IPS-18c (cell line): ENCODE measurements around the gene METRN.
A peak's percentile ranks its signal among the peaks of the same experiment; 100 is the strongest.
"Not testable (repeated sequence)": the region's sequence is repeated elsewhere in the genome, so short reads cannot be mapped to it uniquely, and the experiment has no call there.

Source experiments
- H3K4me3 ChIP-seq: 2 replicates; pipeline ENCODE4 v1.7.0; 2013; ENCODE audit warnings: low read depth, mild to moderate bottlenecking, low read length, moderate library complexity; ENCODE audit not compliant: insufficient read depth
- H3K9me3 ChIP-seq: one replicate; pipeline ENCODE4 v1.6.1; 2013; ENCODE audit warnings: mild to moderate bottlenecking, low read length, moderate library complexity; ENCODE audit not compliant: control insufficient read depth, insufficient read depth

Gene METRN

GRCh38 chr16:702341-702740 is 12.6 kb upstream of the METRN start:
- Histone ChIP-seq H3K9me3 (no peaks in the 10 kb centered on the region), H3K4me3 (no peak overlapping the region)

DNA sequence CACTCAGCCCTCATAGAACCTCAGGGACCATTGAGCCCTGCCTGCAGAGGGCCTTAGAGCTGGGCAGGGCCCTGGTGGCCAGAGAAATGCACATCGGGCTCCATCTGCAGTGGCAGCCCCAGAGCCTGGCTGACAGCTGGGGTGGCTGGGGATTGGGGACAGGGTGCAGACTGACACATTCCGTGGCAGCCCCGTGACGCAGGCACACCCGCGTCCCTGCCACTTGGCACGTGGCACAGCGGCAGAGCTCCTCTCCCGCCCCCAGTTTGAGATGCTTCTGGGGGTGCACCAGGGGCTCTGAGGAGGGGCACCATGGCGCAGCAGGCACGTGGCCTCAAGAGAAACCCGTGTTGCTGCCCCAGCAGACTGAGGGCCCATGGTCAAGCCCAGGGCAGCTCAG is 11.5 kb upstream of the METRN start:
- Histone ChIP-seq H3K4me3 (no peak overlapping the region), H3K9me3 (no peaks in the 10 kb centered on the region)

DNA sequence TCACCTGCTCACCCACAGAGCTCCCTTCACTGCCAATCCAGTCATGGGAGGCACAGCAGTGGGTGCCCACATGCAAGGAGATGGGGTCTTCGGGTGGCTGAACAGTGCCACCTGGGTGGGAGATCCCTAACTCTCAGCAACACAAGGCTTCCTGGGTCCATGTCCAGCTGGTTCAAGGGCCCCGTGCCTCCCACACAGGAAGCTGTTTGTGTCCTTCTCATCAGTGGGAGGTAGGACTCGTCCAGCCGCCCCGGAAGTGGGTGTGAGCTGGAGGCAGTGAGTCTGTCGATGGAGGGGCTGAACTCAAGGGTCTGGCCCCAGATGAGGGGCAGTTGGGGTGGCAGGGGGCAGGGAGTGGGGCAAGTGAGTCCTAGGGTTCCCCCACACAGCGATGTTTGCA is 10.9 kb upstream of the METRN start:
- Histone ChIP-seq H3K9me3 (no peaks in the 10 kb centered on the region), H3K4me3 (no peak overlapping the region)

DNA sequence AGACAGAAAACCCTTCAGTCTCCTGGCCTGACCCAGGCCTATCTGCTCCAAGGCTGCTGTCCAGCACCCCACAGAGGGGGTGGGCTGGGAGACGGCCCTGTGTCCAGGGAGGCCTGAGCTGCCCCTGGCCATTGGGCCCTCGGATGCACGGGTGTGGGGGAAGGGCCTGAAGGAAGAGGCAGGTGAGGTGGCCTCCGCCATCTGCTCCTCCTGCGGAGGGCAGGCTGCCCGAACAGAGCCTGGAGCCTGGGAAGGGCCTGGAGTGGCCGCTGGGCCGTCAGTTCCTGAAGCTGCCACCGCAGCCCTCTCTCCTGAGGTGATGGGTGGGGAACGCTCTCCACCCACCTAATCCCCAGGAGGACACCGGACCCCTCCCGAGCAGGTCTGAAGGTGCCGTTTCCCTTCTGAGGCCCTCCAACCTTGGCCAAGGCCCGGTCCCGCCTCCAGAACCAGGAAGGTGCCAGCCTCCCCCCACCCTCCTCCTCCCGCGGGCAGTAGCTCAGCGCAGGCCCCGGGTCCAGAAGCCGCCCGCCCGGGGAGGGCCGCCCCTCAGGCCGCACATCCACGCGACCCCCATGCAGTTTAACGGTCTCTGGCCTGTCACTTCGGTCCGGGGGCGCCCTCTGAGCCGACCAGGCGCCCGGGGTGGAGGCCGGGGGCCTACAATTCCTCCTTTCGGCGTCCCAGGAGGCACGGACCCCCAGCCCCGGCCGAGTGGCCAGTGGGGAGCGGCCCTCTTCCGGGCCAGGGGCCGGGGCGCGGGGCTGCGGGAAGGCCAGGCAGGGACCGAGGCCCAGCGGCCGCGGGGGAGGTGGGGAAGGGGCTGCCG is 10.2 kb upstream of the METRN start:
- no peaks in the 10 kb centered on the region for H3K9me3 ChIP-seq
- peak overlapping the region; percentile 34; the same call in 1 of the 2 replicates for H3K4me3 ChIP-seq

DNA sequence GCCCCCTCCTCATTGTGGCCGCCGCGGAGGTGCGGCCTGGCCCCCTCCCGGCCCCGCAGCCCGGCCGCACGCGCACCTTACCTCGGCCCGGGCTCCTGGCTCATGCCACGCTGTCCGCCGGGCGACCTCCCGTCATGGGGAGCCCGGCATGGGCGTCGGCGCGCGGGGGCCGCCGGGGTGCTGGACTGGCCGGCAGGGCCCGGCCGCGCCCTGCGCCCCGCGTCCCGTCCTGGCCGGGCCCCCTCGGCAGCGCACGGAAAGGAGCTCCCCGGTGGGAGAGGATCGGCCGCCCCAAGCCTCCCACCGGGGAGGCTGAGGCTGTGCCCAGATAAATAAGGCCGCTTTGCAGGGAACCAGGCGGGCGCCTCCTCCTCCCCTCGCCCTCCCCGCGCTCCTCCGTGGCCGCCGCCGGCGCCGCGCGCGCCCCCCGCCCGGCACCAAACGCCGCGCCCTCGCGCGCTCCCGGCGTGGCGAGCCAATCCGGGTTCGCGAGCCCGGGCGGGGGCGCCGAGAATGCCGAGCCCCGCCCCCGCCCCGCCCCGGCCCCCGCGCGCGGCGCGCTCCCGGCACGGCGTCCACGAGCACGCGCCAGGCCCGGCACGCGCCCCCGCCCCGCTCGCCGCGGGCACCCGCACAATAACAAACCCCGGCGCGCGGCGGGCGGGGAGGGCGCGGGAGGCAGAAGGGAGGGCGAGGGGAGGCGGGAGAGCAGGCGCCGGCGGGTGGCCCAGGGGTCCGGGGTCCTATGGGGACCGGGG is 9.3 kb upstream of the METRN start, which contains the start of gene FBXL16:
FBXL16 (minus strand) TSS at position 371 of the 758 bp plus-strand sequence. CDS start 8,396 bp downstream, outside the sequence.
- peak within 1 kb of the TSS; percentile 50 for H3K4me3 ChIP-seq

GRCh38 chr16:706189-707061 is 8.5 kb upstream of the METRN start:
- Histone ChIP-seq H3K4me3 (peak overlapping the region; percentile 50), H3K9me3 (no peaks in the 10 kb centered on the region)

More for the DNA sequence above, 9.3 kb upstream of the METRN start, which contains the start of gene FBXL16:
- H3K9me3 ChIP-seq = no peaks in the 10 kb centered on the region

- H3K9me3 ChIP-seq = no peaks in the 10 kb centered on the region
- H3K4me3 ChIP-seq = peak overlapping the region; percentile 50
These were observed 7.8 kb upstream of the METRN start for GRCh38 chr16:707062-707538.

- no peaks in the 10 kb centered on the region for H3K9me3 ChIP-seq
- H3K4me3 ChIP-seq = no peak overlapping the region
These were observed 6.9 kb upstream of the METRN start for GRCh38 chr16:708019-708418.

GRCh38 chr16:708959-709358 is 6.0 kb upstream of the METRN start:
- Histone ChIP-seq H3K4me3 (no peak overlapping the region), H3K9me3 (no peaks in the 10 kb centered on the region)

GRCh38 chr16:709566-710499 is 5.1 kb upstream of the METRN start:
- H3K9me3 ChIP-seq = no peaks in the 10 kb centered on the region
- no peak overlapping the region for H3K4me3 ChIP-seq

DNA sequence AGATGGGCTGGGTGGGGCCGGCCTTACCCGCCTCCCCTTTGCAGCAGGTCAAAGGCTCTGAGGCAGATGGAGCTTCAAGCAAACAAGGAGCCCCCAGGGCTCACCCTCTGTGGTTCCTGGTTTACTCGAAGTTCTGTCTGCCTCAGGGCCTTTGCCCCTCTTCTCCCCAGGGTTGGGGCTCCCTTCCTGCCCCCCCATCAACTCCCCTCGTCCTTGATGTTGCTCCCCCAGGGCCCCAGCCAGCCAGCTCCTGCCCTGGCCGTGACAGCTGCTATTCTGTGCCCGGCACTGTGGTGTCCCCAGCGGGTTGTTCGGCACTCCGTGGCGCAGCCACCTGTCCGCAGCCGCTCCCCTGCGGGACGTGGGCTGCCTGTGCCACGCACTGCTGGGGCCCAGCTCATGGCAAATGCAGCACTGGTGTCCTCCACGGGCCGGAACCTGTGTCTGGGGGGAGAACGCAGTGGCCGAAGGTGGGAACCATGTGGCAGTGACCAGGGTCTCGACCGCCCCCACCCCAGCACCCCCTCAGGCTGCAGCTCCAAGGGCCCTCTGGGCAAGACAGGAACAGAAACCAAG is 4.3 kb upstream of the METRN start:
- Histone ChIP-seq H3K4me3 (no peak overlapping the region), H3K9me3 (no peaks in the 10 kb centered on the region)

DNA sequence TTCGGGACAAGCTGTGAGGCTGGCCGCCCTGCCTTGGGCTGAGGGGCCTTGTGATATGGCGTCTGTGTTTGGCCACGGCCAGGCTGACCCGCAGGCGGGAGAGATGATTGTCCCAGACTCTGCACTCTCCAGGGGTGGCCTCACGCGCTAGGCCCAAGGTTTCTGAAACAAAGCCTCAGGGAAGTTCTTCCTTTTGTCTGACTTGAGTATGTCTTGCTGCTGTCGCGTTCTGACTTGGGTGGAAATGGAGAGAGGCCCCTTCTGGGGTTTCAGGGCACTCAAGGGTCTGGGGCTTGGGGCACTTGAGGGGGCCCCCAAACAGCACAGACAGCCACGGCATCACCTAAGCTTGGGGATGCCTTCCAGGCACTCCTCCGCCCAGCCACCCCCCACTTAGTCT is 3.8 kb upstream of the METRN start:
- H3K9me3 ChIP-seq = no peaks in the 10 kb centered on the region
- H3K4me3 ChIP-seq = no peak overlapping the region

DNA sequence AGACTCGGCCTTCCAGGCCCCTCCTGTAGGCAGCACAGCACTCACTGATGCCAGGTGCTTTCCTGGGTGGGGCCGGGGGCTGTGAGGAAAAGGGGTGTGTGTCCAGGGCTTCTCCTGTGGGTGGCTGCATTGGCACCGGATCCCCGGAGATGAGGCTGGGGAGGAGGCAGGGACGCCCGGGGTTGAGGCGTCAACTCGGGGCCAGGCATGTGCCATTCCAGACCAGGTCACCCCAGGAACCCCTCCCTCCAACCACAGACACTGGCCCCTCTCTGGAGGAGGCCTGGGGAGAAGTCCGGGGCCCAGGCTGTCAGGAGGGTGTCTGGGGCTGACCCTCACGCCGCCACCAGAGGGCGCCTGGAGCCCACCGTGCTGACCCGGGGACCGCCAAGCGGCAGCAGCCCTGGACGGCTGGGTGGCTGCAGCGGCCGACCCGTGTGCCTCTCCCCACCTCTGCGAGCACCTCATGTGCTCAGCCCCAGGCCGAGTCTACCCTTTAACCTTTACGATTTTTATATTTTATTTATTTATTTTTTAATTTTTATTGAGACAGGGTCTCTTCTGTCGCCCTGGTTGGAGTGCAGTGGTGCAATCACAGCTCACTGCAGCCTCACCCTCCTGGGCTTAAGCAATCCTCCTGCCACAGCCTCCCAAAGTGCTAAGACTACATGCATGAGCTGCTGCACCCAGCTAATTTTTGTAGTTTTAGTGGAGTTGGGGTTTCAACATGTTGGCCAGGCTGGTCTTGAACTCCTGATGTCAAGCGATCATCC is 3.2 kb upstream of the METRN start:
- Histone ChIP-seq H3K9me3 (no peaks in the 10 kb centered on the region), H3K4me3 (no peak overlapping the region)

GRCh38 chr16:712740-713250 is 2.1 kb upstream of the METRN start:
- H3K4me3 ChIP-seq, H3K9me3 ChIP-seq: not testable (repeated sequence)

GRCh38 chr16:714079-714478 is 839 bp upstream of the METRN start:
- no peak overlapping the region; the same call in 1 of the 2 replicates for H3K4me3 ChIP-seq
- H3K9me3 ChIP-seq = no peaks in the 10 kb centered on the region
